Neural cell (in vitro differentiated cells): ENCODE measurements around the gene MLKL. TPM values are rescaled to one million over a fixed set of nuclear protein-coding genes. Genes with fewer than 3 reads are reported as not detected.

Experiments used
- H2AFZ ChIP-seq: fragments of 200-600, 300-800 bp; sonication (generic), shearing (Covaris generic); 2 replicates; pipeline ENCODE4 v1.6.0; 2014; ENCODE audit warnings: low read depth, mild to moderate bottlenecking, antibody characterized with exemption, low read length, moderate library complexity
- H3F3A ChIP-seq: fragments of 200-600 bp; shearing (Covaris generic); 2 replicates; pipeline ENCODE4 v1.6.1; 2016; ENCODE audit warnings: mild to moderate bottlenecking, moderate library complexity, mixed read lengths, antibody characterized with exemption, low read length; ENCODE audit not compliant: insufficient read depth, poor library complexity, severe bottlenecking
- H3K27ac ChIP-seq: fragments of 200-600, 300-800 bp; sonication (generic), shearing (Covaris generic); 2 replicates; pipeline ENCODE4 v1.5.1; 2014; ENCODE audit warnings: mild to moderate bottlenecking, low read length, moderate library complexity
- H3K27me3 ChIP-seq: fragments of 300-800, 200-600 bp; sonication (generic), shearing (Covaris generic); 2 replicates; pipeline ENCODE4 v1.6.0; 2014; ENCODE audit warnings: mild to moderate bottlenecking, low read depth, low read length, moderate library complexity; ENCODE audit not compliant: insufficient read depth
- H3K36me3 ChIP-seq: fragments of 300-800, 200-600 bp; sonication (generic), shearing (Covaris generic); 2 replicates; pipeline ENCODE4 v1.5.1; 2014; ENCODE audit warnings: mild to moderate bottlenecking, antibody characterized with exemption, low read length, moderate library complexity; ENCODE audit not compliant: insufficient read depth
- H3K4me2 ChIP-seq: fragments of 300-800, 200-600 bp; sonication (generic), shearing (Covaris generic); 2 replicates; pipeline ENCODE4 v1.6.0; 2014; ENCODE audit warnings: mild to moderate bottlenecking, low read length
- H3K4me3 ChIP-seq: fragments of 300-800, 200-600 bp; sonication (generic), shearing (Covaris generic); 2 replicates; pipeline ENCODE4 v1.5.1; 2014; ENCODE audit warnings: mild to moderate bottlenecking, low read length, moderate library complexity
- H3K79me2 ChIP-seq: fragments of 200-600 bp; shearing (Covaris generic); replicated peaks from 2 replicates; pipeline ENCODE4 v1.6.0; 2014; ENCODE audit warnings: mild to moderate bottlenecking, low read length, moderate library complexity; ENCODE audit not compliant: insufficient read depth
- H3K9ac ChIP-seq: fragments of 300-800, 200-600 bp; sonication (generic), shearing (Covaris generic); 2 replicates; pipeline ENCODE4 v1.6.1; 2016; ENCODE audit warnings: mild to moderate bottlenecking, low read length, mixed read lengths
- H3K9me2 ChIP-seq: fragments of 200-600 bp; shearing (Covaris generic); 2 replicates; pipeline ENCODE4 v1.6.1; 2016; ENCODE audit warnings: mild to moderate bottlenecking, low read length, mixed read lengths; ENCODE audit not compliant: insufficient read depth
- H3K9me3 ChIP-seq: fragments of 200-600, 300-800 bp; sonication (generic), shearing (Covaris generic); 2 replicates; pipeline ENCODE4 v1.6.1; 2016; ENCODE audit warnings: mild to moderate bottlenecking, mixed run types, low read length, moderate library complexity, mixed read lengths
- H4K20me1 ChIP-seq: fragments of 200-600 bp; shearing (Covaris generic); 2 replicates; pipeline ENCODE4 v1.6.1; 2016; ENCODE audit warnings: mild to moderate bottlenecking, mixed run types; ENCODE audit not compliant: insufficient read depth
- CTCF ChIP-seq: fragments of 450-650 bp; IDR thresholded peaks from 2 replicates; pipeline ENCODE4 v1.5.1; 2014; ENCODE audit warnings: antibody characterized with exemption, mild to moderate bottlenecking, moderate library complexity; ENCODE audit not compliant: poor library complexity, severe bottlenecking
- EP300 ChIP-seq: fragments of 450-650 bp; conservative IDR thresholded peaks from 2 replicates; pipeline ENCODE4 v1.6.1; 2014; ENCODE audit warnings: antibody characterized with exemption, mild to moderate bottlenecking, moderate library complexity; ENCODE audit not compliant: poor library complexity, severe bottlenecking
- EZH2 ChIP-seq: fragments of 200-600, 300-800 bp; shearing (Covaris generic), sonication (generic); IDR thresholded peaks from 2 replicates; pipeline ENCODE4 v1.6.1; 2014; ENCODE audit warnings: antibody characterized with exemption, low read length, borderline replicate concordance, mild to moderate bottlenecking; ENCODE audit not compliant: insufficient read depth, poor library complexity, severe bottlenecking
- MXI1 ChIP-seq: fragments of 450-650 bp; conservative IDR thresholded peaks from 2 replicates; pipeline ENCODE4 v1.6.1; 2014; ENCODE audit warnings: antibody characterized with exemption, mild to moderate bottlenecking; ENCODE audit not compliant: poor library complexity, severe bottlenecking
- POLR2AphosphoS5 ChIP-seq: IDR thresholded peaks from 2 replicates; pipeline ENCODE4 v1.6.1; 2012
- RAD21 ChIP-seq: fragments of 450-650 bp; conservative IDR thresholded peaks from 2 replicates; pipeline ENCODE4 v1.6.1; 2014; ENCODE audit warnings: antibody characterized with exemption, mild to moderate bottlenecking, moderate library complexity
- REST ChIP-seq: IDR thresholded peaks from 2 replicates; pipeline ENCODE4 v1.6.1; 2012; ENCODE audit warnings: borderline replicate concordance
- SMC3 ChIP-seq: fragments of 450-650 bp; conservative IDR thresholded peaks from 2 replicates; pipeline ENCODE4 v1.6.1; 2014; ENCODE audit warnings: antibody characterized with exemption, mild to moderate bottlenecking, moderate library complexity; ENCODE audit not compliant: poor library complexity
- TAF1 ChIP-seq: IDR thresholded peaks from 2 replicates; pipeline ENCODE4 v1.6.1; 2012; ENCODE audit warnings: low read depth
- polyA plus RNA-seq: library from polyadenylated mRNA; depleted of rRNA; stranded (reverse); fragments of >200 nt; gene quantifications from 2 replicates; pipeline ENCODE4 v1.2.3, GENCODE V29; 2014

MLKL gene
- polyA plus RNA-seq, 1 donor from 2014 or later, result not detected

GRCh38 chr16:74737521-74737920 is 36.9 kb upstream of the MLKL start:
- Histone ChIP-seq H3F3A (no peaks in the 10 kb centered on the region), H3K27ac (no peak overlapping the region), H3K36me3 (no peaks in the 10 kb centered on the region), H3K9me3 (no peaks in the 10 kb centered on the region), H2AFZ (no peak overlapping the region), H3K9me2 (no peaks in the 10 kb centered on the region), H3K4me3 (no peak overlapping the region), H3K9ac (no peak overlapping the region), H3K79me2 (no peaks in the 10 kb centered on the region), H3K4me2 (no peak overlapping the region), H3K27me3 (no peaks in the 10 kb centered on the region), H4K20me1 (no peaks in the 10 kb centered on the region)
- TF ChIP-seq MXI1 (no peak), EP300 (no peak)

GRCh38 chr16:74736531-74737157 is 36.0 kb upstream of the MLKL start:
- H3K27ac ChIP-seq, result no peak overlapping the region
- H3K36me3 ChIP-seq, result no peaks in the 10 kb centered on the region
- no peaks in the 10 kb centered on the region for H4K20me1 ChIP-seq
- no peaks in the 10 kb centered on the region for H3K9me2 ChIP-seq
- no peak for TF ChIP-seq SMC3
- TF ChIP-seq EP300, result no peak
- no peak for TF ChIP-seq POLR2AphosphoS5
- TF ChIP-seq REST, result no peak
- no peak for TF ChIP-seq MXI1
- no peak for TF ChIP-seq CTCF
- TF ChIP-seq TAF1, result no peak
- no peak for TF ChIP-seq RAD21
- TF ChIP-seq EZH2, result no peak
- no peak overlapping the region for H3K4me3 ChIP-seq
- no peak overlapping the region for H3K9ac ChIP-seq
- H3K4me2 ChIP-seq, result no peak overlapping the region
- H2AFZ ChIP-seq, result no peak overlapping the region
- no peaks in the 10 kb centered on the region for H3F3A ChIP-seq
- no peaks in the 10 kb centered on the region for H3K27me3 ChIP-seq
- no peaks in the 10 kb centered on the region for H3K9me3 ChIP-seq
- H3K79me2 ChIP-seq, result no peaks in the 10 kb centered on the region
